ENCODE results near the gene SYT1.

- TF ChIP-seq, protein P1, sequence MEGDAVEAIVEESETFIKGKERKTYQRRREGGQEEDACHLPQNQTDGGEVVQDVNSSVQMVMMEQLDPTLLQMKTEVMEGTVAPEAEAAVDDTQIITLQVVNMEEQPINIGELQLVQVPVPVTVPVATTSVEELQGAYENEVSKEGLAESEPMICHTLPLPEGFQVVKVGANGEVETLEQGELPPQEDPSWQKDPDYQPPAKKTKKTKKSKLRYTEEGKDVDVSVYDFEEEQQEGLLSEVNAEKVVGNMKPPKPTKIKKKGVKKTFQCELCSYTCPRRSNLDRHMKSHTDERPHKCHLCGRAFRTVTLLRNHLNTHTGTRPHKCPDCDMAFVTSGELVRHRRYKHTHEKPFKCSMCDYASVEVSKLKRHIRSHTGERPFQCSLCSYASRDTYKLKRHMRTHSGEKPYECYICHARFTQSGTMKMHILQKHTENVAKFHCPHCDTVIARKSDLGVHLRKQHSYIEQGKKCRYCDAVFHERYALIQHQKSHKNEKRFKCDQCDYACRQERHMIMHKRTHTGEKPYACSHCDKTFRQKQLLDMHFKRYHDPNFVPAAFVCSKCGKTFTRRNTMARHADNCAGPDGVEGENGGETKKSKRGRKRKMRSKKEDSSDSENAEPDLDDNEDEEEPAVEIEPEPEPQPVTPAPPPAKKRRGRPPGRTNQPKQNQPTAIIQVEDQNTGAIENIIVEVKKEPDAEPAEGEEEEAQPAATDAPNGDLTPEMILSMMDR (IDR thresholded peaks at IDR 0.05), result no peak
- no peak for TF ChIP-seq EP300 (IDR thresholded peaks at IDR 0.05)
- no peak for TF ChIP-seq POLR2A (IDR thresholded peaks at IDR 0.05)
These were observed 14.3 kb downstream of the SYT1 start for GRCh38 chr12:78878866-78879265.
